Measurements from ENCODE around the gene VEGFB. TPM values are rescaled to one million over a fixed set of nuclear protein-coding genes. Genes with fewer than 3 reads are reported as not detected.

VEGFB gene
- total RNA-seq, 1 experiment from 2014 or later, result 8.7 TPM

DNA sequence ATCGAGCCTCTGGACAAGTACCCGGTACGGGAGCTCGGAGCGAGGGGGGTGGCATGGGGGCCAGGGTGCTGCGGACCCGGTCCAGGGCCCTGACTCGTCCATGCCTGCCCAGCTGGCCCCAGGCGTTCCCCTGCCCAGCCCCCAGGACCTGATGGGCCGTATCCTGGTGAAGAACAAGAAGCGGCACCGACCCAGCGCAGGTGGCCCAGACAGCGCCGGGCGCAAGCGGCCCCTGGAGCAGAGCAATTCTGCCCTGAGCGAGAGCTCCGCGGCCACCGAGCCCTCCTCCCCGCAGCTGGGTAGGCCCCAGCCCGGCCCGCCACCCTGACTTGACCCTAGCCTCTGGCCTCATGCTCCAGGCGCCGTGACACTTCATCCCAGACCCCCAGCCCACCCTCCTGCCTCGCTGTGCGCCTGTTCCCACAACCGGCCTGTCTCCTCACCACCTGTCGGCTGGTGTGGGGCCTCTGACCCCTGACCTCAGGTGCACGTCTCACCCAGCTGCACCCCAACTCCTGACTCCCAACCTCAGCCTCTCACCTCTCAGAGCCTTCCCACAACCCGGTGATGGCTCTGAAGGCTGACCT, 24.7 kb downstream of the VEGFB start:
- no peak for DNase-seq (ENCODE audit: extremely low read depth, low read depth)

DNA sequence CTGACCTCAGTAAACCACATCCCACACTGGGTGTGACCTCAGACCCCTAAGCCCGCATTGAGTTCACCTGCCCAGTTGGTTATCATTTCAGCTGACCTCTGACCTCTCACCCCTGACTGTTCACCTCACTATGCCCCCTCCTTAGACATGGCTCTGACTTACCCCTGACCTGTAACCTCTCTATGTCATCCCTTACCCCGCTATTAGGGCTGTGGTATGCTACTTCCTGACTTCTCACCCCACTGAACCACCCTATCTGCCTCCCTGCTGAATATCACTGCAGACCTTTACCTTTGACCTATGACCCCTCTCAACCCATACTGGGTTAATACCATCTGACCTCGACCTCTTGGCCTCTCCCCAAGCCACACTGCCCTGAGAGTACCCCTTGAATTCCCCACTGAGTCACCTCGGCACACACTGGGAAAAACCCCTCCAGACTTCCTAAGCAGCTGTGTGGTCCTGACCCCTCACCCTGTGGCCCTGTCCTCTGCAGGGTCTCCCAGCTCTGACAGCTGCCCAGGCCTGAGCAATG, 25.2 kb downstream of the VEGFB start:
- no peak for DNase-seq (ENCODE audit: extremely low read depth, low read depth)

GRCh38 chr11:64260147-64260708, 25.8 kb downstream of the VEGFB start:
- no peak for DNase-seq (ENCODE audit: extremely low read depth, low read depth)

- no peak for DNase-seq (ENCODE audit: extremely low read depth, low read depth)
These were observed 27.2 kb downstream of the VEGFB start for GRCh38 chr11:64261556-64262080.

- no peak for DNase-seq (ENCODE audit: extremely low read depth, low read depth)
These were observed 28.1 kb downstream of the VEGFB start for GRCh38 chr11:64262271-64263002.

DNA sequence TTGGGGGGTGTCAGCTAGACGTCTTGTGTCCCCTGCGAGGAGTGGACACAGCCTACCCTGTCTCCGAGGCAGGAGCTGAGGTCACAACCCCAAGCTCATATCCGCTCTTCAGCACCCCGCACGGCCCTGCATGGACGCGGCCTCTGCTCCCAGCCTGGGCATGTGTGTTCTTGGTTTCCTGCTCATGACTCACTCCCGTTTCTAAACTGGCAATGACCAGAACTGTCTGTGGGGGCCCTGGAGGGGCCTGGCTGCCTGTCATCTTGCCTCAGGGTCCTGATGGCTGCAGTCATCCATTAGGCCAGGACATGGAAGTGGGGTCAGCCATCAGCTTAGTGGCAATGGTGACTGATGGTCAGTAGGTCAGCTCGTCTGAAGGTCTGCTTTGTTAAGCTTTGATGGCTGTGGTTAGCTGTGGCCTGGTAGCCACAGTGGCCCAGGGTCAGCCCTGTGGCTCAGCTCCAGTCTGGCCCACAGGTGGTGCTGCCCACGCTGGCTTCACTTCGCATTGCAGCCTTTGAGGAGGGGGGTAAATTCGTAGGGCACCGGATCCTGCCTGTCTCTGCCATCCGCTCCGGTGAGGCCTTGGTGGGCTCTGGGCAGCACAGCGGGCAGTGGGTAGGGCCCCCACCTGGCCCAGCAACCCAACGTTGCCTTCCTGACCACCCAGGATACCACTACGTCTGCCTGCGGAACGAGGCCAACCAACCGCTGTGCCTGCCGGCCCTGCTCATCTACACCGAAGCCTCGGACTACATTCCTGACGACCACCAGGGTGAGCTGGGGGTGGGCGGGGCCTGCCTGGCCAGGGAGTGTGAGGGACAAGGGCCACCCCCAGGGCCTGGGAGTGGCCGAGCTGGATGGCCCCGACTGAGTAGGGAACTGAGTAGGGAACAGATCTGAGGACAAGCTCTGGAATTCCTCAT, 28.9 kb downstream of the VEGFB start:
- no peak for DNase-seq (ENCODE audit: extremely low read depth, low read depth)

- DNase-seq (ENCODE audit: extremely low read depth, low read depth), result no peak
These were observed 29.5 kb downstream of the VEGFB start for GRCh38 chr11:64263947-64264317.

- DNase-seq (ENCODE audit: extremely low read depth, low read depth), result no peak
These were observed 30.0 kb downstream of the VEGFB start for GRCh38 chr11:64264371-64264852.

DNA sequence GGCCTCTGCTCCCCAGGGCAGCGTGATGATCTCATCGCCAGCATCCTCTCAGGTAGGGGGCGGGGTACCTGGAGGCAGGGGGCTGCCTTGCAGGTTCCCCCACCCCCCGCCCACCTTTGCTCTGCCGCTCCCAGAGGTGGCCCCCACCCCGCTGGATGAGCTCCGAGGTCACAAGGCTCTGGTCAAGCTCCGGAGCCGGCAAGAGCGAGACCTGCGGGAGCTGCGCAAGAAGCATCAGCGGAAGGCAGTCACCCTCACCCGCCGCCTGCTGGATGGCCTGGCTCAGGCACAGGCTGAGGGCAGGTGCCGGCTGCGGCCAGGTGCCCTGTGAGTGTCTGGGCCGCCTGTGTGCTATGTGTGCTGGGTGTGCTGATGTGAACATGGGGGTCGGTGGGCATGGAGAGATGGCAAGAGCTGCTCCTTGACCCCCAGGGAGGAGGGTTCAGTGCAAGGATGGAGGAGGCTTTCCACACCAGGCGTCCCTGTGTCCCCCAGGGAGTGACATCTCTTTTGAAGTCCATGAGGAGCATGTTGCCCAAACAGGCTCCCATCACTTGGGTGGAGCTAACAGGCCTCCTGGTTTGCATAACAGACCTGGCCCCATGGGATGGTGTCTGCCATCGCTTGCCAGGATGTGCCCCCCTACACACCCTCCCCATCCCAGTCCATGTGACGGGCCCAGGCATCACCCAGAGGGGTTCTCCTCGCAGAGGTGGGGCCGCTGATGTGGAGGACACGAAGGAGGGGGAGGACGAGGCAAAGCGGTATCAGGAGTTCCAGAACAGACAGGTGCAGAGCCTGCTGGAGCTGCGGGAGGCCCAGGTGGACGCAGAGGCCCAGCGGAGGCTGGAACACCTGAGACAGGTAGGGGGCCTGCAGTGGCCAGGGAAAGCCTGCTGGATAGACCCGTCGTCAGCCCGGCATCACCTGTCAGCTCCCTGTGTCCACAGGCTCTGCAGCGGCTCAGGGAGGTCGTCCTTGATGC, 31.1 kb downstream of the VEGFB start:
- no peak for DNase-seq (ENCODE audit: extremely low read depth, low read depth)

DNA sequence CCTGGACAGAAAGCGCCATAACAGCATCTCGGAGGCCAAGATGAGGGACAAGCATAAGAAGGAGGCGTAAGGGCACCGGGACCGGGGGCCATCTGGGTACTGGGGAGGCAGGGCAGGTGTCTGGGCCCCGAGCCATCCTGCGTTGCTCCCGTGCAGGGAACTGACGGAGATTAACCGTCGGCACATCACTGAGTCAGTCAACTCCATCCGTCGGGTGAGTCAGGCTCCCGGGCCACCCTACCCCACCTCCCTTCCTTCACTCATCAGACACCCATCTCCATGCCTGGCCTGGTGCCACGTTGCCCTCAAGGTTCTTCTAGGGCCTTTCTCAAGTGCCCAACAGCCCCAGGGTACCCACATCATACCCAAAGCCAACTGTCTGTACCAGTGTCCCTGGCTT, 32.0 kb downstream of the VEGFB start:
- no peak for DNase-seq (ENCODE audit: extremely low read depth, low read depth)

- no peak for DNase-seq (ENCODE audit: extremely low read depth, low read depth)
These were observed 33.0 kb downstream of the VEGFB start for GRCh38 chr11:64267207-64267945.

GRCh38 chr11:64268025-64268892, 33.9 kb downstream of the VEGFB start:
- DNase-seq (ENCODE audit: extremely low read depth, low read depth), result peak; percentile 35

- DNase-seq (ENCODE audit: extremely low read depth, low read depth), result peak; percentile 43
These were observed 34.6 kb downstream of the VEGFB start for GRCh38 chr11:64268893-64269539.

- peak; percentile 98 for DNase-seq (ENCODE audit: extremely low read depth, low read depth)
These were observed 35.3 kb downstream of the VEGFB start for GRCh38 chr11:64269540-64270220.

DNA sequence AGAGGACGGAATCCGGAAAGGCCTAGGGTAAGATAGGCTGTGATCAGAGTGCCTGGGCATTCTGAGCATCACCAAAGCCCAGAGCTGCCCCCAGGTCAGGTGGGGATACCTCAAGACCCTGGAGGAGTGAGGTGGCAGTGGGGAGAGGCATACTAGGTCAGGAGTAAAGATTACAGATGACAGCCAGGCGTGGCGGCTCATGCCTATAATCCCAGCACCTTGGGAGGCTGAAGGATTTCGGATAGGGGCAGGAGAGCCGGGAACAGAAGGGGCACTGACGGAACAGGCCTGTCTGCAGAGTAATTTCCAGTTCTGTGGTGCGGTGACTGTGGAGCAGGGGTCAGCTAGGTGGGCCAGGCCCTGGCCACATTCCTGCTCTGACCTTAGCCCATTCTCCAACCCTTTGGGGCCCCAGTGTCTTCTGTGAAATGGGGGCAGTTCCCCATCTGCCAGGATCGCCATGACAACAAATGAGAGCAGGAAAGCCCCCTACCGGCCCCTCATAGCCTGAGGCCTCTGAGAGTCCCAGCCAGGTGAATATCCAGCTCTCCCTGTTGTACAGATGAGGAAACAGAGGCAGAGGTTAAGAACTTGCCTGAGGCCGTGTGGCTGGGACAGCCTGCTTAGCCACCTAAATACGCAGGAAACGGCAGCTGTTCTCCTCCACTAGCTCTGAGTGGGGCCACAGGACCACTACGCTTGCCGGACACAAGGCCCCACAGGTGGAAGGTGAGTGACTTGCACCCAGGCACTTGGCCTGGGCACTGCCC, 40.8 kb downstream of the VEGFB start:
- no peak for DNase-seq (ENCODE audit: extremely low read depth, low read depth)

GRCh38 chr11:64275841-64276240, 41.5 kb downstream of the VEGFB start:
- no peak for DNase-seq (ENCODE audit: extremely low read depth, low read depth)
